Activated T-cell treated with anti-CD3 and anti-CD28 coated beads for 48 hours (primary cell): Measurements from ENCODE around the gene NCF4.

ENCODE experiments used
- DNase-seq: peaks from one replicate; pipeline ENCODE4 v3.0.0-alpha.2; 2020; ENCODE audit warnings: low read depth

The NCF4 gene

GRCh38 chr22:36894266-36894665, 33.5 kb downstream of the NCF4 start:
- DNase-seq, result no peak

- DNase-seq, result no peak
Observed at GRCh38 chr22:36897611-36898010, 36.8 kb downstream of the NCF4 start.

GRCh38 chr22:36898690-36899089, 37.9 kb downstream of the NCF4 start:
- DNase-seq, result no peak

GRCh38 chr22:36899498-36899897, 38.7 kb downstream of the NCF4 start:
- no peak for DNase-seq

GRCh38 chr22:36900225-36900624, 39.4 kb downstream of the NCF4 start:
- DNase-seq, result no peak

GRCh38 chr22:36900880-36901279, 40.1 kb downstream of the NCF4 start:
- DNase-seq, result no peak

GRCh38 chr22:36901411-36902142, 40.8 kb downstream of the NCF4 start:
- no peak for DNase-seq

GRCh38 chr22:36902143-36902926, 41.5 kb downstream of the NCF4 start:
- no peak for DNase-seq

- no peak for DNase-seq
Observed at GRCh38 chr22:36904260-36904880, 43.6 kb downstream of the NCF4 start.

- no peak for DNase-seq
Observed at GRCh38 chr22:36907253-36908195, 46.7 kb downstream of the NCF4 start.

- no peak for DNase-seq
Observed at GRCh38 chr22:36910461-36910860, 49.7 kb downstream of the NCF4 start.

GRCh38 chr22:36911887-36912661, 51.3 kb downstream of the NCF4 start:
- DNase-seq, result no peak

GRCh38 chr22:36912694-36913426, 52.1 kb downstream of the NCF4 start:
- no peak for DNase-seq

- no peak for DNase-seq
Observed at GRCh38 chr22:36913427-36914389, 52.9 kb downstream of the NCF4 start, which contains the start of gene CSF2RB. CSF2RB (plus strand) TSS chr22:36913628; CDS start chr22:36922208, 8,580 bp downstream.

- no peak for DNase-seq
Observed at GRCh38 chr22:36914390-36914752, 53.6 kb downstream of the NCF4 start.

GRCh38 chr22:36916034-36916433, 55.2 kb downstream of the NCF4 start:
- DNase-seq, result no peak

GRCh38 chr22:36918586-36919284, 57.9 kb downstream of the NCF4 start:
- no peak for DNase-seq

- no peak for DNase-seq
Observed at GRCh38 chr22:36921309-36922104, 60.7 kb downstream of the NCF4 start.
